ENCODE results near the gene EBNA1BP2. TPM values are rescaled to one million over a fixed set of nuclear protein-coding genes. Genes with fewer than 3 reads are reported as not detected.

EBNA1BP2 gene
- total RNA-seq = 60.4 TPM

GRCh38 chr1:43171876-43172526 is at the start of gene EBNA1BP2, which contains the start of gene CFAP57:
EBNA1BP2 (minus strand) TSS chr1:43172290; CDS start chr1:43172118, 172 bp downstream.
CFAP57 (plus strand) TSS chr1:43172330; CDS start chr1:43172754, 424 bp downstream.

Small RNA genes lying within 50 kb of the gene (small RNA-seq; reads per million reads assigned to genes)
- gene RNA5SP46 = not detected

Other genes starting within 250 kb of the EBNA1BP2 start
- gene SLC2A1, start 213.4 kb downstream of the EBNA1BP2 start, total RNA-seq = 50.7 TPM
- 6.2 TPM for gene CFAP57, start within 50 bp of the EBNA1BP2 start, total RNA-seq
- gene TMEM125, start 97.7 kb upstream of the EBNA1BP2 start, total RNA-seq = 0.69 TPM
- gene C1orf210, start 113.3 kb upstream of the EBNA1BP2 start, total RNA-seq = not detected
- gene TIE1, start 128.7 kb upstream of the EBNA1BP2 start, total RNA-seq = 19.6 TPM
- gene MPL, start 165.5 kb upstream of the EBNA1BP2 start, total RNA-seq = 0.23 TPM
- 6.7 TPM for gene CDC20, start 186.7 kb upstream of the EBNA1BP2 start, total RNA-seq
- gene ELOVL1, start 195.7 kb upstream of the EBNA1BP2 start, total RNA-seq = 10.1 TPM
- gene MED8, start 217.5 kb upstream of the EBNA1BP2 start, total RNA-seq = 27.5 TPM
- 26.5 TPM for gene SZT2, start 217.6 kb upstream of the EBNA1BP2 start, total RNA-seq